SK-N-MC (cell line): ENCODE results near the gene PAX9.

Experiments used
- DNase-seq: peaks from one replicate; pipeline ENCODE4 v3.0.0-alpha.2; 2011; ENCODE audit warnings: low read depth, low spot score
- H3K27ac ChIP-seq: fragments of 200-600 bp; sonication (generic); 2 replicates; pipeline ENCODE4 v1.5.1; 2016; ENCODE audit warnings: mixed run types
- H3K36me3 ChIP-seq: fragments of 200-600 bp; sonication (generic); 2 replicates; pipeline ENCODE4 v1.6.1; 2017; ENCODE audit warnings: antibody characterized with exemption, low read length, mixed read lengths; ENCODE audit not compliant: insufficient read depth
- H3K4me3 ChIP-seq: fragments of 200-600 bp; sonication (generic); 2 replicates; pipeline ENCODE4 v1.5.1; 2016
- H3K9ac ChIP-seq: fragments of 200-600 bp; sonication (generic); 2 replicates; pipeline ENCODE4 v1.8.0; 2017; ENCODE audit warnings: mixed run types, mixed read lengths; ENCODE audit not compliant: insufficient read length
- H3K9me3 ChIP-seq: fragments of 200-600 bp; sonication (generic); 2 replicates; pipeline ENCODE4 v1.6.1; 2017; ENCODE audit warnings: low read depth, mild to moderate bottlenecking, antibody characterized with exemption, low read length, moderate library complexity, mixed read lengths
- EZH2 ChIP-seq: fragments of 200-600 bp; sonication (generic); IDR thresholded peaks from one replicate; pipeline ENCODE4 v1.6.1; 2017; ENCODE audit warnings: antibody characterized with exemption
- FOXP2 ChIP-seq: optimal IDR thresholded peaks from 2 replicates; pipeline ENCODE3; 2011; ENCODE audit warnings: mild to moderate bottlenecking, moderate library complexity; ENCODE audit not compliant: insufficient read depth; ENCODE audit errors: extremely low read length, control extremely low read depth
- POLR2AphosphoS5 ChIP-seq: IDR thresholded peaks from 2 replicates; pipeline ENCODE4 v1.6.1; 2012; ENCODE audit warnings: mild to moderate bottlenecking, low read depth, low read length, borderline replicate concordance

PAX9 gene

GRCh38 chr14:36661506-36662257 is at the start of gene PAX9:
Gene PAX9 (plus strand): TSS chr14:36661860. CDS start chr14:36662090, 230 bp downstream.
- DNase-seq = peak; percentile 56
- TF ChIP-seq POLR2AphosphoS5 (peak; percentile 69; the same call in 1 of the 2 replicates), EZH2 (no peak), FOXP2 (no peak)
- peaks cover 17% of the 10 kb centered on the region for H3K36me3 ChIP-seq
- peak within 1 kb of the TSS; percentile 69 for H3K9ac ChIP-seq
- peak within 1 kb of the TSS; percentile 84 for H3K4me3 ChIP-seq
- H3K27ac ChIP-seq = no peak within 1 kb of the TSS
- H3K9me3 ChIP-seq = no peaks in the 10 kb centered on the region

GRCh38 chr14:36617824-36618223 is 43.8 kb upstream of the PAX9 start:
- Histone ChIP-seq H3K36me3 (no peaks in the 10 kb centered on the region), H3K4me3 (no peak overlapping the region), H3K27ac (no peak overlapping the region), H3K9ac (no peak overlapping the region), H3K9me3 (no peaks in the 10 kb centered on the region)
- no peak for DNase-seq
- TF ChIP-seq FOXP2 = no peak
- no peak for TF ChIP-seq EZH2
- TF ChIP-seq POLR2AphosphoS5 = no peak

GRCh38 chr14:36618641-36619040 is 43.0 kb upstream of the PAX9 start:
- H3K9me3 ChIP-seq = no peaks in the 10 kb centered on the region
- no peak overlapping the region for H3K9ac ChIP-seq
- DNase-seq = no peak
- TF ChIP-seq FOXP2 (no peak), POLR2AphosphoS5 (no peak), EZH2 (no peak)
- peak overlapping the region; percentile 36 for H3K4me3 ChIP-seq
- H3K36me3 ChIP-seq = no peaks in the 10 kb centered on the region
- 0 out of 2 replicates have a peak overlapping the region, but pooled peaks have one; percentile 44 for H3K27ac ChIP-seq

- TF ChIP-seq EZH2 = no peak
- no peak for TF ChIP-seq FOXP2
- TF ChIP-seq POLR2AphosphoS5 = no peak
- H3K9ac ChIP-seq = no peak overlapping the region
- 0 out of 2 replicates have a peak overlapping the region, but pooled peaks have one; percentile 44 for H3K27ac ChIP-seq
- DNase-seq = peak; percentile 65
- no peaks in the 10 kb centered on the region for H3K9me3 ChIP-seq
- no peaks in the 10 kb centered on the region for H3K36me3 ChIP-seq
- H3K4me3 ChIP-seq = peak overlapping the region; percentile 36
Measured at GRCh38 chr14:36619131-36619530, 42.5 kb upstream of the PAX9 start.

- H3K9ac ChIP-seq = no peak overlapping the region
- TF ChIP-seq FOXP2 = no peak
- no peak for TF ChIP-seq POLR2AphosphoS5
- no peak for TF ChIP-seq EZH2
- no peaks in the 10 kb centered on the region for H3K9me3 ChIP-seq
- no peaks in the 10 kb centered on the region for H3K36me3 ChIP-seq
- H3K4me3 ChIP-seq = no peak overlapping the region
- no peak overlapping the region for H3K27ac ChIP-seq
- no peak for DNase-seq
Measured at GRCh38 chr14:36619853-36620252, 41.8 kb upstream of the PAX9 start.

GRCh38 chr14:36625014-36625413 is 36.6 kb upstream of the PAX9 start:
- TF ChIP-seq POLR2AphosphoS5 = no peak
- no peak for TF ChIP-seq FOXP2
- TF ChIP-seq EZH2 = no peak
- Histone ChIP-seq H3K27ac (no peak overlapping the region), H3K4me3 (no peak overlapping the region), H3K9ac (no peak overlapping the region), H3K36me3 (no peaks in the 10 kb centered on the region), H3K9me3 (no peaks in the 10 kb centered on the region)
- DNase-seq = no peak

- Histone ChIP-seq H3K36me3 (no peaks in the 10 kb centered on the region), H3K9ac (no peak overlapping the region), H3K9me3 (no peaks in the 10 kb centered on the region), H3K27ac (no peak overlapping the region), H3K4me3 (no peak overlapping the region)
- TF ChIP-seq EZH2 (no peak), POLR2AphosphoS5 (no peak), FOXP2 (no peak)
- DNase-seq = no peak
Measured at GRCh38 chr14:36625436-36625835, 36.2 kb upstream of the PAX9 start.

GRCh38 chr14:36626151-36626550 is 35.5 kb upstream of the PAX9 start:
- H3K27ac ChIP-seq = no peak overlapping the region
- TF ChIP-seq EZH2 (no peak), POLR2AphosphoS5 (no peak), FOXP2 (no peak)
- H3K36me3 ChIP-seq = no peaks in the 10 kb centered on the region
- no peak overlapping the region for H3K4me3 ChIP-seq
- H3K9me3 ChIP-seq = no peaks in the 10 kb centered on the region
- no peak overlapping the region for H3K9ac ChIP-seq
- no peak for DNase-seq
